Activated CD4-positive, alpha-beta T cell treated with anti-CD3 and anti-CD28 coated beads for 36 hours (primary cell): ENCODE measurements around the gene TMEM266. TPM values are rescaled to one million over a fixed set of nuclear protein-coding genes. Genes with fewer than 3 reads are reported as not detected.

Source experiments
- ATAC-seq: fragments of 200-7000 bp; cut with Tn5 transposase; one replicate; pipeline ENCODE4 v1.10.0; 2021; ENCODE audit warnings: mild to moderate bottlenecking, moderate library complexity
- CTCF ChIA-PET: fragments of 350-600 bp; sonication (Branson Sonifier 250); formaldehyde crosslinking; loops from one replicate; lab custom pipeline; 2021; ENCODE audit warnings: antibody characterized with exemption; lab: Charles Lee
- POLR2A ChIA-PET: fragments of 350-600 bp; sonication (Branson Sonifier 250); formaldehyde crosslinking; loops from one replicate; lab custom pipeline; 2021; ENCODE audit warnings: antibody characterized with exemption, inconsistent platforms; lab: Charles Lee
- DNase-seq: peaks from one replicate; pipeline ENCODE4 v3.0.0-alpha.2; 2020
- H3K27ac Mint-ChIP-seq: one replicate; pipeline ENCODE4 v1.8.0; 2021; ENCODE audit warnings: mixed read lengths
- H3K27me3 Mint-ChIP-seq: one replicate; pipeline ENCODE4 v1.8.0; 2021; ENCODE audit warnings: mixed read lengths
- H3K36me3 Mint-ChIP-seq: one replicate; pipeline ENCODE4 v1.8.0; 2021; ENCODE audit warnings: low read depth, mixed read lengths
- H3K4me1 Mint-ChIP-seq: one replicate; pipeline ENCODE4 v1.8.0; 2021; ENCODE audit warnings: mixed read lengths
- H3K4me3 Mint-ChIP-seq: one replicate; pipeline ENCODE4 v1.8.0; 2021; ENCODE audit warnings: mild to moderate bottlenecking, moderate library complexity, mixed read lengths
- H3K9me3 Mint-ChIP-seq: one replicate; pipeline ENCODE4 v1.8.0; 2021; ENCODE audit warnings: low read depth, mixed read lengths
- intact Hi-C, 2 experiments: fragments of 100-400 bp; cut with DNase I in 1 of 2; cut with micrococcal nuclease in 1 of 2; formaldehyde crosslinking; loops; one replicate each; pipeline versions ENCODE4 v1.14.2 to v1.15.1; 2022 to 2024; cut with DNase I, micrococcal nuclease
- total RNA-seq, 2 experiments: library from RNA; stranded (reverse); gene quantifications; one replicate each; pipeline ENCODE4 v1.2.3, GENCODE V29; 2021

TMEM266 gene
- total RNA-seq, 2 experiments from 2014 or later, result not detected

- no peak overlapping the region for H3K4me3 Mint-ChIP-seq
- intact Hi-C loops, result no loop called here
- no peak overlapping the region for H3K27ac Mint-ChIP-seq
- peaks cover 15% of the 10 kb centered on the region for H3K27me3 Mint-ChIP-seq
- peaks cover 10% of the 10 kb centered on the region for H3K4me1 Mint-ChIP-seq
- CTCF ChIA-PET, result interaction anchor here (0.6 to 0.8 kb wide), 3 partner anchors 14 to 76 kb away, joined by 3 read pairs; no protein-coding TSS in a partner anchor
- H3K9me3 Mint-ChIP-seq, result no peaks in the 10 kb centered on the region
- no peaks in the 10 kb centered on the region for H3K36me3 Mint-ChIP-seq
- DNase-seq, result no peak
- ATAC-seq, result no peak
- POLR2A ChIA-PET, result no interaction called here
Observed at GRCh38 chr15:76134537-76134936, 74.8 kb downstream of the TMEM266 start.

- no peak overlapping the region for H3K4me3 Mint-ChIP-seq
- ATAC-seq (peak; percentile 43), DNase-seq (no peak)
- H3K9me3 Mint-ChIP-seq, result no peaks in the 10 kb centered on the region
- CTCF ChIA-PET, result interaction anchor here (0.7 to 1.0 kb wide), 2 partner anchors 9 to 74 kb away, joined by 3 read pairs; no protein-coding TSS in a partner anchor
- POLR2A ChIA-PET, result interaction anchor here (0.7 kb wide), 1 partner anchor 21 kb away, joined by 6 read pairs; no protein-coding TSS in a partner anchor
- peaks cover 12% of the 10 kb centered on the region for H3K27me3 Mint-ChIP-seq
- intact Hi-C loops, result no loop called here
- H3K36me3 Mint-ChIP-seq, result no peaks in the 10 kb centered on the region
- peaks cover 10% of the 10 kb centered on the region for H3K4me1 Mint-ChIP-seq
- no peak overlapping the region for H3K27ac Mint-ChIP-seq
Observed at GRCh38 chr15:76135516-76135915, 75.7 kb downstream of the TMEM266 start.

GRCh38 chr15:76138436-76138835 is 78.7 kb downstream of the TMEM266 start:
- intact Hi-C loops, result loop anchor here in 1 of 2 experiments (2.0 kb wide), 1 partner anchor 410 kb away; no protein-coding TSS in a partner anchor
- Mint-ChIP-seq H3K36me3 (no peaks in the 10 kb centered on the region), H3K27ac (no peak overlapping the region), H3K9me3 (no peaks in the 10 kb centered on the region), H3K4me1 (peaks cover 10% of the 10 kb centered on the region), H3K27me3 (peaks cover 22% of the 10 kb centered on the region), H3K4me3 (no peak overlapping the region)
- ChIA-PET CTCF (interaction anchor here (0.6 to 8.3 kb wide), 16 partner anchors 11 to 533 kb away, joined by 3 to 168 read pairs (median 3); partner anchors contain the start of gene TMEM266), POLR2A (no interaction called here)
- ATAC-seq (no peak), DNase-seq (no peak)

DNA sequence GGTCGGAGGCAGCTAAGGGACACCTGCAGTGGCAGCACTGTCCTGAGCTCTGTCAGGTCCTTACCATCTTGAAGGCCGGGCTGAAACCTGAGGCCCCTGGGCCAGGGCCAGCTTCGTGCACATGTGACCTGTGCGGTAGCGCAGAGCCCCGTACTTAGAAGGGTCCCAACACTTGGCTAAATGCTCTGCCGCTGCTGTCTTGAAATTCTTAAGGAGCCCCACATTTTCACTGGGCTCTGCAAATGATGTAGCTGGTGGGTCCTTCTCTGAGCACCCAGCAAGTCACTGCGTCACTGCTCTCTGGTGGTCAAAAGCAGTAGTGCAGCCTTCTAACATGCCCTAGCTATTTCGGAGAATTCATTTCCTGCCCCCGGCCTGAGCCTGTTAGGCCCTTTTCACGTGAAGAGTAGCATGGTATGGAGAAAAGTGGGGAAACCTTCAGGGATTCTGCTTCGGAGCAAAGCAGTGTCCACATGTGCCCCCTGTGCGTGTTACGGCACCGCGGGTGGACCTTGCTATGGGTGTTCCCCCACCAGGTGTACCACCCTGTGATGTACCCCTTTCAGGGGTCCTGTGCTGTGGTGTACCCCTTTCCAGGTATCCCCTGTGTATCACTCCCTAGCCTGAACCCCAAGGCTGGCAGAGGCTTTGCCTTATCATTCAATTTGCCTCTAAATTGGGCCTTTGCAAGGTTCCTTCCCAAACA is 79.7 kb downstream of the TMEM266 start:
- intact Hi-C loops, result loop anchor here (1.0 to 2.0 kb wide), 3 partner anchors 82 to 411 kb away; no protein-coding TSS in a partner anchor
- CTCF ChIA-PET, result interaction anchor here (0.5 to 8.3 kb wide), 38 partner anchors 9 to 803 kb away, joined by 3 to 168 read pairs (median 3); partner anchors contain the start of gene TMEM266
- POLR2A ChIA-PET, result no interaction called here

GRCh38 chr15:76140074-76140464 is 80.3 kb downstream of the TMEM266 start:
- no peak overlapping the region for H3K27ac Mint-ChIP-seq
- no peak overlapping the region for H3K4me3 Mint-ChIP-seq
- ChIA-PET CTCF (interaction anchor here (0.6 to 8.3 kb wide), 17 partner anchors 9 to 446 kb away, joined by 3 to 168 read pairs (median 4); partner anchors contain the start of gene TMEM266), POLR2A (no interaction called here)
- no peaks in the 10 kb centered on the region for H3K36me3 Mint-ChIP-seq
- ATAC-seq, result no peak
- peaks cover 10% of the 10 kb centered on the region for H3K4me1 Mint-ChIP-seq
- H3K27me3 Mint-ChIP-seq, result peaks cover 29% of the 10 kb centered on the region
- intact Hi-C loops, result no loop called here
- no peaks in the 10 kb centered on the region for H3K9me3 Mint-ChIP-seq
- DNase-seq, result no peak

More for the DNA sequence above, 79.7 kb downstream of the TMEM266 start:
- peaks cover 10% of the 10 kb centered on the region for H3K4me1 Mint-ChIP-seq
- H3K36me3 Mint-ChIP-seq, result no peaks in the 10 kb centered on the region
- no peak overlapping the region for H3K4me3 Mint-ChIP-seq
- H3K9me3 Mint-ChIP-seq, result no peaks in the 10 kb centered on the region
- peaks cover 25% of the 10 kb centered on the region for H3K27me3 Mint-ChIP-seq
- peak; percentile 94 for ATAC-seq
- DNase-seq, result peak; percentile 88
- H3K27ac Mint-ChIP-seq, result no peak overlapping the region

DNA sequence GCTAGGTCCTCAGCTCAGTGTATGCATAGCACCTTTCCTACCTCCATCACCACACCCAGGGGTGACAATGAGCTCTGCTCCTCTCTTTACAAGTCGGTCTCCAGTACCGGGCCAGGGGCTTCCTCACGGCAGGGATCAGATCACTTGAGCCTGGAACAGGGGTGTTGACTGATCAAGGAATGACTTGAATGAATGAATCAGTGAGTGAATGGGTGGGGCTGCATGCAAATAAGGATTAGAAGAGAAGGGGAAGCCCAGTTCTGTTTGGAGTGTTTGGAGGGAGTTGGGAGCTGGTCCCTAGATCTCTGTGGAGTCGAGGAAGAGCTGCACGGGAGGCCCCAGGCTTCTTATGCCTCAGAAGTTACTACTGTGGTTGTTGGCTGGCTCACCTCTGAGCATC is 87.0 kb downstream of the TMEM266 start:
- no peak overlapping the region for H3K4me3 Mint-ChIP-seq
- ATAC-seq, result no peak
- DNase-seq, result no peak
- no peaks in the 10 kb centered on the region for H3K36me3 Mint-ChIP-seq
- H3K27ac Mint-ChIP-seq, result no peak overlapping the region
- ChIA-PET POLR2A (no interaction called here), CTCF (interaction anchor here (0.6 to 5.5 kb wide), 13 partner anchors 7 to 198 kb away, joined by 3 to 63 read pairs (median 3); no protein-coding TSS in a partner anchor)
- peaks cover 13% of the 10 kb centered on the region for H3K4me1 Mint-ChIP-seq
- no peaks in the 10 kb centered on the region for H3K9me3 Mint-ChIP-seq
- peaks cover 34% of the 10 kb centered on the region for H3K27me3 Mint-ChIP-seq
- intact Hi-C loops, result no loop called here

- ATAC-seq (peak; percentile 63), DNase-seq (peak; percentile 83)
- intact Hi-C loops, result loop anchor here in 1 of 2 experiments (1.0 kb wide), 1 partner anchor 718 kb away; no protein-coding TSS in a partner anchor
- POLR2A ChIA-PET, result no interaction called here
- no peak overlapping the region for H3K4me3 Mint-ChIP-seq
- no peak overlapping the region for H3K27ac Mint-ChIP-seq
- peaks cover 13% of the 10 kb centered on the region for H3K4me1 Mint-ChIP-seq
- peaks cover 28% of the 10 kb centered on the region for H3K27me3 Mint-ChIP-seq
- CTCF ChIA-PET, result interaction anchor here (0.8 to 5.5 kb wide), 10 partner anchors 9 to 1431 kb away, joined by 3 to 63 read pairs (median 6); partner anchors contain the start of gene TMEM266
- H3K36me3 Mint-ChIP-seq, result no peaks in the 10 kb centered on the region
- H3K9me3 Mint-ChIP-seq, result no peaks in the 10 kb centered on the region
Observed at GRCh38 chr15:76147906-76148570, 88.3 kb downstream of the TMEM266 start.

- no peak overlapping the region for H3K4me3 Mint-ChIP-seq
- peaks cover 13% of the 10 kb centered on the region for H3K4me1 Mint-ChIP-seq
- peaks cover 21% of the 10 kb centered on the region for H3K27me3 Mint-ChIP-seq
- H3K9me3 Mint-ChIP-seq, result no peaks in the 10 kb centered on the region
- no peak overlapping the region for H3K27ac Mint-ChIP-seq
- intact Hi-C loops, result no loop called here
- ChIA-PET CTCF (interaction anchor here (0.8 to 5.5 kb wide), 12 partner anchors 8 to 694 kb away, joined by 3 to 63 read pairs (median 4); partner anchors contain the start of gene TMEM266), POLR2A (no interaction called here)
- H3K36me3 Mint-ChIP-seq, result no peaks in the 10 kb centered on the region
- ATAC-seq (no peak), DNase-seq (no peak)
Observed at GRCh38 chr15:76149291-76149915, 89.6 kb downstream of the TMEM266 start.

GRCh38 chr15:76150513-76150912 is 90.7 kb downstream of the TMEM266 start:
- no peak for ATAC-seq
- CTCF ChIA-PET, result interaction anchor here (0.6 to 5.5 kb wide), 16 partner anchors 9 to 1723 kb away, joined by 3 to 63 read pairs (median 4); partner anchors contain the start of gene TMEM266
- H3K27me3 Mint-ChIP-seq, result peaks cover 14% of the 10 kb centered on the region
- POLR2A ChIA-PET, result no interaction called here
- H3K9me3 Mint-ChIP-seq, result no peaks in the 10 kb centered on the region
- intact Hi-C loops, result loop anchor here in 1 of 2 experiments (5.0 kb wide), 1 partner anchor 93 kb away; the partner anchor contains the start of gene TMEM266
- peaks cover 18% of the 10 kb centered on the region for H3K4me1 Mint-ChIP-seq
- H3K4me3 Mint-ChIP-seq, result no peak overlapping the region
- no peak overlapping the region for H3K27ac Mint-ChIP-seq
- H3K36me3 Mint-ChIP-seq, result no peaks in the 10 kb centered on the region
- DNase-seq, result no peak

GRCh38 chr15:76150971-76151598 is 91.3 kb downstream of the TMEM266 start:
- Mint-ChIP-seq H3K9me3 (no peaks in the 10 kb centered on the region), H3K36me3 (no peaks in the 10 kb centered on the region), H3K27ac (no peak overlapping the region), H3K4me3 (no peak overlapping the region), H3K4me1 (peaks cover 22% of the 10 kb centered on the region), H3K27me3 (peaks cover 8% of the 10 kb centered on the region)
- DNase-seq, result peak; percentile 90
- intact Hi-C loops, result loop anchor here (1.0 to 5.0 kb wide), 3 partner anchors 30 to 94 kb away; partner anchors contain the start of gene TMEM266 (in 1 of the 2)
- ChIA-PET CTCF (interaction anchor here (0.6 to 5.5 kb wide), 13 partner anchors 9 to 692 kb away, joined by 3 to 63 read pairs (median 4); partner anchors contain the start of gene TMEM266), POLR2A (no interaction called here)
- peak; percentile 93 for ATAC-seq
